Measurements from ENCODE around the gene VAC14. TPM values are rescaled to one million over a fixed set of nuclear protein-coding genes. Genes with fewer than 3 reads are reported as not detected.
A peak's percentile ranks its signal among the peaks of the same experiment; 100 is the strongest.

The VAC14 gene
- total RNA-seq, 1 donor from 2014 or later = 26.2 TPM

GRCh38 chr16:70715055-70715858 lies 85.7 kb downstream of the VAC14 start:
- DNase-seq (ENCODE audit: low spot score) = peak; percentile 82
- intact Hi-C loops (cut with DNase I) = no loop called here
- ATAC-seq = peak; percentile 65

GRCh38 chr16:70714581-70715054 lies 86.3 kb downstream of the VAC14 start:
- ATAC-seq = peak; percentile 6
- intact Hi-C loops (cut with DNase I) = no loop called here

GRCh38 chr16:70713824-70714223 lies 87.1 kb downstream of the VAC14 start:
- intact Hi-C loops (cut with DNase I) = no loop called here
- DNase-seq (ENCODE audit: low spot score) (no peak), ATAC-seq (no peak)

More at GRCh38 chr16:70714581-70715054, 86.3 kb downstream of the VAC14 start:
- DNase-seq (ENCODE audit: low spot score) = no peak

GRCh38 chr16:70713342-70713741 lies 87.6 kb downstream of the VAC14 start:
- intact Hi-C loops (cut with DNase I) = no loop called here
- no peak for DNase-seq (ENCODE audit: low spot score)
- ATAC-seq = no peak

GRCh38 chr16:70712942-70713341 lies 88.0 kb downstream of the VAC14 start:
- ATAC-seq (no peak), DNase-seq (ENCODE audit: low spot score) (no peak)
- intact Hi-C loops (cut with DNase I) = no loop called here

GRCh38 chr16:70712359-70712758 lies 88.6 kb downstream of the VAC14 start:
- intact Hi-C loops (cut with DNase I) = no loop called here
- DNase-seq (ENCODE audit: low spot score) (no peak), ATAC-seq (no peak)

GRCh38 chr16:70711211-70712031 lies 89.5 kb downstream of the VAC14 start:
- intact Hi-C loops (cut with DNase I) = no loop called here
- DNase-seq (ENCODE audit: low spot score) = no peak

GRCh38 chr16:70710422-70711210 lies 90.3 kb downstream of the VAC14 start:
- intact Hi-C loops (cut with DNase I) = no loop called here
- no peak for DNase-seq (ENCODE audit: low spot score)
- no peak for ATAC-seq

More at GRCh38 chr16:70711211-70712031, 89.5 kb downstream of the VAC14 start:
- ATAC-seq = no peak

- no peak for ATAC-seq
- DNase-seq (ENCODE audit: low spot score) = no peak
- intact Hi-C loops (cut with DNase I) = no loop called here
Measured at GRCh38 chr16:70709942-70710341, 91.0 kb downstream of the VAC14 start.

- DNase-seq (ENCODE audit: low spot score) (no peak), ATAC-seq (no peak)
- intact Hi-C loops (cut with DNase I) = no loop called here
Measured at GRCh38 chr16:70709457-70709856, 91.5 kb downstream of the VAC14 start.

GRCh38 chr16:70708366-70709246 lies 92.4 kb downstream of the VAC14 start:
- DNase-seq (ENCODE audit: low spot score) (no peak), ATAC-seq (no peak)
- intact Hi-C loops (cut with DNase I) = no loop called here

GRCh38 chr16:70706948-70707465 lies 94.0 kb downstream of the VAC14 start:
- intact Hi-C loops (cut with DNase I) = no loop called here
- DNase-seq (ENCODE audit: low spot score) = peak; percentile 59
- ATAC-seq = peak; percentile 8

- ATAC-seq (no peak), DNase-seq (ENCODE audit: low spot score) (no peak)
- intact Hi-C loops (cut with DNase I) = no loop called here
Measured at GRCh38 chr16:70705056-70705455, 95.9 kb downstream of the VAC14 start.

- intact Hi-C loops (cut with DNase I) = no loop called here
- ATAC-seq (no peak), DNase-seq (ENCODE audit: low spot score) (peak; percentile 60)
Measured at GRCh38 chr16:70704586-70704985, 96.4 kb downstream of the VAC14 start.

- DNase-seq (ENCODE audit: low spot score) (peak; percentile 58), ATAC-seq (no peak)
- intact Hi-C loops (cut with DNase I) = no loop called here
Measured at GRCh38 chr16:70703835-70704381, 97.0 kb downstream of the VAC14 start.

GRCh38 chr16:70703041-70703834 lies 97.7 kb downstream of the VAC14 start:
- no peak for DNase-seq (ENCODE audit: low spot score)
- peak; percentile 6 for ATAC-seq
- intact Hi-C loops (cut with DNase I) = no loop called here

- ATAC-seq = no peak
- intact Hi-C loops (cut with DNase I) = no loop called here
Measured at GRCh38 chr16:70702624-70703023, 98.3 kb downstream of the VAC14 start.

More at GRCh38 chr16:70702624-70703023, 98.3 kb downstream of the VAC14 start:
- DNase-seq (ENCODE audit: low spot score) = no peak

Data from sciatic nerve (tissue), 2 donors.